DND-41 (cell line): ENCODE measurements around the gene TMEM186.
"Not testable (repeated sequence)": the region's sequence is repeated elsewhere in the genome, so short reads cannot be mapped to it uniquely, and the experiment has no call there.

ENCODE experiments used
- EZH2 ChIP-seq: IDR thresholded peaks from 3 replicates; pipeline ENCODE4 v1.6.1; 2012; ENCODE audit warnings: borderline replicate concordance, low read depth, mild to moderate bottlenecking, moderate library complexity, low read length, inconsistent platforms; ENCODE audit not compliant: severe bottlenecking
- TF ChIP-seq, protein P1 (sequence below): IDR thresholded peaks from 2 replicates; pipeline ENCODE4 v1.5.1; 2012; ENCODE audit warnings: borderline replicate concordance, low read length, moderate library complexity, mild to moderate bottlenecking; ENCODE audit not compliant: poor library complexity, severe bottlenecking; ENCODE audit errors: extremely low read depth

DNA sequence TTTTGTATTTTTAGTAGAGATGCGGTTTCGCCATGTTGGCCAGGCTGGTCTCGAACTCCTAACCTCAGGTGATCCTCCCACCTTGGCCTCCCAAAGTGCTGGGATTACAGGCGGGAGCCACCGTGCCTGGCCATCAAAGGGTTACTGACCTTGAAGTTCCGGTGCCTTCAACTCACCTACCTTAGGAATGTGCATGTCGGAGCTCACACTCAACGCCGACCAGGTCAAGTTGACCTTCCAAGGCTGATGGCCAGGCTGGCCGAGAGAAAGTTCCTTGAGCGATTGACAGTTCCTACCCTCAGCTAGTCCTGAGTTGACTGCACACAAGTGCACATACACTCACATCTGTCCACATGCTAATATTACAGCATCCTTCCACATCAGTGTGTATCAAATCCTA is 11.1 kb downstream of the TMEM186 start:
- TF ChIP-seq, protein P1, sequence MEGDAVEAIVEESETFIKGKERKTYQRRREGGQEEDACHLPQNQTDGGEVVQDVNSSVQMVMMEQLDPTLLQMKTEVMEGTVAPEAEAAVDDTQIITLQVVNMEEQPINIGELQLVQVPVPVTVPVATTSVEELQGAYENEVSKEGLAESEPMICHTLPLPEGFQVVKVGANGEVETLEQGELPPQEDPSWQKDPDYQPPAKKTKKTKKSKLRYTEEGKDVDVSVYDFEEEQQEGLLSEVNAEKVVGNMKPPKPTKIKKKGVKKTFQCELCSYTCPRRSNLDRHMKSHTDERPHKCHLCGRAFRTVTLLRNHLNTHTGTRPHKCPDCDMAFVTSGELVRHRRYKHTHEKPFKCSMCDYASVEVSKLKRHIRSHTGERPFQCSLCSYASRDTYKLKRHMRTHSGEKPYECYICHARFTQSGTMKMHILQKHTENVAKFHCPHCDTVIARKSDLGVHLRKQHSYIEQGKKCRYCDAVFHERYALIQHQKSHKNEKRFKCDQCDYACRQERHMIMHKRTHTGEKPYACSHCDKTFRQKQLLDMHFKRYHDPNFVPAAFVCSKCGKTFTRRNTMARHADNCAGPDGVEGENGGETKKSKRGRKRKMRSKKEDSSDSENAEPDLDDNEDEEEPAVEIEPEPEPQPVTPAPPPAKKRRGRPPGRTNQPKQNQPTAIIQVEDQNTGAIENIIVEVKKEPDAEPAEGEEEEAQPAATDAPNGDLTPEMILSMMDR, result not testable (repeated sequence)
- TF ChIP-seq EZH2, result not testable (repeated sequence)
